GM12878 (cell line): Measurements from ENCODE around the gene SMIM12. TPM values are rescaled to one million over a fixed set of nuclear protein-coding genes. Genes with fewer than 3 reads are reported as not detected.

Source experiments
- BACH1 ChIP-seq: fragments of 450-650 bp; IDR thresholded peaks from 2 replicates; pipeline ENCODE4 v1.6.1; 2017; ENCODE audit warnings: mild to moderate bottlenecking, borderline replicate concordance
- BCL11A ChIP-seq: IDR thresholded peaks from 2 replicates; pipeline ENCODE4 v1.6.1; 2011; ENCODE audit warnings: low read depth, low read length
- HDAC2 ChIP-seq: fragments of 200-600 bp; sonication (generic); IDR thresholded peaks from 2 replicates; pipeline ENCODE4 v1.6.1; 2017
- HDAC6 ChIP-seq: fragments of 200-600 bp; sonication (generic); IDR thresholded peaks from one replicate; pipeline ENCODE4 v1.8.0; 2017; ENCODE audit warnings: antibody characterized with exemption; ENCODE audit not compliant: unreplicated experiment
- MTA2 ChIP-seq: fragments of 450-650 bp; IDR thresholded peaks from 2 replicates; pipeline ENCODE4 v1.6.1; 2016; ENCODE audit warnings: low read depth, mild to moderate bottlenecking, moderate library complexity
- PML ChIP-seq: IDR thresholded peaks from 2 replicates; pipeline ENCODE4 v1.6.1; 2012; ENCODE audit warnings: low read length, inconsistent platforms
- SMAD5 ChIP-seq: IDR thresholded peaks from 2 replicates; pipeline ENCODE4 v1.6.1; 2016; ENCODE audit warnings: antibody characterized with exemption, low read depth
- TCF12 ChIP-seq: IDR thresholded peaks from 2 replicates; pipeline ENCODE4 v1.6.1; 2011; ENCODE audit warnings: low read depth, mild to moderate bottlenecking, low read length
- ZNF207 ChIP-seq: fragments of 450-650 bp; IDR thresholded peaks from 2 replicates; pipeline ENCODE4 v1.6.1; 2014; ENCODE audit warnings: antibody characterized with exemption, mild to moderate bottlenecking, borderline replicate concordance
- ZNF24 ChIP-seq: fragments of 450-650 bp; IDR thresholded peaks from 2 replicates; pipeline ENCODE4 v1.6.1; 2017; ENCODE audit warnings: antibody characterized with exemption, mild to moderate bottlenecking
- polyA plus RNA-seq, 11 experiments: library from polyadenylated mRNA; depleted of rRNA in 4 of 11; unstranded in 6 of 11; stranded (reverse) in 5 of 11; fragments of >200 nt; fragmentation: Nextera tagmentation in 4 of 11; fragmentation: Illumina TruSeq in 1 of 11; extraction: Ambion mirVana in 4 of 11; extraction: Trizol in 1 of 11; gene quantifications; 1 replicate in 1 of 11; 2 replicates in 10 of 11; pipeline versions ENCODE4 v1.2.1 to v1.2.3, GENCODE V29; 2011 to 2016; ENCODE audit warnings: inconsistent platforms in 2 of 11, missing spikeins in 2 of 11, low read depth in 1 of 11
- total RNA-seq, 4 experiments: library from RNA; depleted of rRNA in 3 of 4; stranded (reverse); fragments of >200 nt in 3 of 4; fragmentation: Illumina TruSeq in 1 of 4; extraction: Trizol in 1 of 4; gene quantifications; 2 replicates each; pipeline versions ENCODE4 v1.2.1 to v1.2.3, GENCODE V29; 2013 to 2021
- TF ChIP-seq, protein P1 (sequence below): fragments of 450-650 bp; IDR thresholded peaks from 2 replicates; pipeline ENCODE4 v1.6.1; 2016; ENCODE audit warnings: mild to moderate bottlenecking, moderate library complexity, borderline replicate concordance
- TF ChIP-seq, protein P2 (sequence below): fragments of 450-650 bp; IDR thresholded peaks from 2 replicates; pipeline ENCODE4 v1.6.1; 2017; ENCODE audit warnings: mild to moderate bottlenecking, low read depth, inconsistent platforms; ENCODE audit not compliant: poor library complexity, severe bottlenecking
- TF ChIP-seq, protein P3 (sequence below): fragments of 450-650 bp; formaldehyde crosslinking; IDR thresholded peaks from 2 replicates; pipeline ENCODE4 v1.5.0; 2022; ENCODE audit warnings: mild to moderate bottlenecking, missing genetic modification characterization
- TF ChIP-seq, protein P4 (sequence below): IDR thresholded peaks from 2 replicates; pipeline ENCODE4 v1.6.1; 2012; ENCODE audit warnings: low read depth, low read length, improper control_type of control experiment
- TF ChIP-seq, protein P5 (sequence below): IDR thresholded peaks from 2 replicates; pipeline ENCODE4 v1.6.1; 2012; ENCODE audit warnings: mild to moderate bottlenecking, low read depth, low read length

SMIM12 gene
- total and polyA plus RNA-seq, 10 of the 15 experiments (the other 5 are each of a cell fraction or from before 2014, with no cell fraction given): 26.1 to 81.5 (median 44.1) TPM

DNA sequence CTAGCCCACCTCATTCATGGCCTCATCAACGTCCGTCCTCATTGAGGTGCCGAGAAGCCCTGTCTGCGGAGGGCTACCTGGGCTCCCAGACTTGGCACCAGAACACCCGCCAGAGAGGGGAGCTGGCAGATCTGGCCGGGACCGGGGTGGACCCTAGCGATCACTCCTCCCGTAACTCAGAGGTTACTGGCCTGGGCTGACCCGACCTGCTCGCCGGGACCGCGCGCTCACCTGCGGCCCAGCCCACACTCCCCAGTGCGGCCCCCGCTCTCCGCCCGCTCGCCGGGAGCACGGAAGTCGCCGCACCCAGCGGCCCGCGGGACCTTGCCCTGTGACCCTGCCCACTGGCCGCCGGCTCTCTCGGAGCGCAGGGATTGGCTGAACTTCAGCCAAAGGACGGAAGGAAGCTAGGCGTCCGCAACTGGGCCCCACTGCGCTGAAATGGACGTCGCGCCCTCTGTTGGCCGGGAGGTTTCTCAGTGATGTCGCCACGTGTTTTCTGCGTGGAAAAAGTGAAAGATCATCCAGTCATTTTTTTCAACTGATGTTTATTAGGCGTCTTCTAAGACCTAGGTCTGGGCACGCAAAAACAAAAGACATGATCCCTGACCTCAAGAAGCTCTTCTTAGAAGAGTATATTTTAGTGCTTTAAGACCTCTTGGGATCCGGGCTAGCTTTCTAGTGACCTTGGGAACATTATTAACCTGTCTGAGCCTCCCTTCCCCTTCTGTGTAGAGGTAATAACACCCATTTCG lies at the start of gene SMIM12 (continued):
- TF ChIP-seq, protein P1, sequence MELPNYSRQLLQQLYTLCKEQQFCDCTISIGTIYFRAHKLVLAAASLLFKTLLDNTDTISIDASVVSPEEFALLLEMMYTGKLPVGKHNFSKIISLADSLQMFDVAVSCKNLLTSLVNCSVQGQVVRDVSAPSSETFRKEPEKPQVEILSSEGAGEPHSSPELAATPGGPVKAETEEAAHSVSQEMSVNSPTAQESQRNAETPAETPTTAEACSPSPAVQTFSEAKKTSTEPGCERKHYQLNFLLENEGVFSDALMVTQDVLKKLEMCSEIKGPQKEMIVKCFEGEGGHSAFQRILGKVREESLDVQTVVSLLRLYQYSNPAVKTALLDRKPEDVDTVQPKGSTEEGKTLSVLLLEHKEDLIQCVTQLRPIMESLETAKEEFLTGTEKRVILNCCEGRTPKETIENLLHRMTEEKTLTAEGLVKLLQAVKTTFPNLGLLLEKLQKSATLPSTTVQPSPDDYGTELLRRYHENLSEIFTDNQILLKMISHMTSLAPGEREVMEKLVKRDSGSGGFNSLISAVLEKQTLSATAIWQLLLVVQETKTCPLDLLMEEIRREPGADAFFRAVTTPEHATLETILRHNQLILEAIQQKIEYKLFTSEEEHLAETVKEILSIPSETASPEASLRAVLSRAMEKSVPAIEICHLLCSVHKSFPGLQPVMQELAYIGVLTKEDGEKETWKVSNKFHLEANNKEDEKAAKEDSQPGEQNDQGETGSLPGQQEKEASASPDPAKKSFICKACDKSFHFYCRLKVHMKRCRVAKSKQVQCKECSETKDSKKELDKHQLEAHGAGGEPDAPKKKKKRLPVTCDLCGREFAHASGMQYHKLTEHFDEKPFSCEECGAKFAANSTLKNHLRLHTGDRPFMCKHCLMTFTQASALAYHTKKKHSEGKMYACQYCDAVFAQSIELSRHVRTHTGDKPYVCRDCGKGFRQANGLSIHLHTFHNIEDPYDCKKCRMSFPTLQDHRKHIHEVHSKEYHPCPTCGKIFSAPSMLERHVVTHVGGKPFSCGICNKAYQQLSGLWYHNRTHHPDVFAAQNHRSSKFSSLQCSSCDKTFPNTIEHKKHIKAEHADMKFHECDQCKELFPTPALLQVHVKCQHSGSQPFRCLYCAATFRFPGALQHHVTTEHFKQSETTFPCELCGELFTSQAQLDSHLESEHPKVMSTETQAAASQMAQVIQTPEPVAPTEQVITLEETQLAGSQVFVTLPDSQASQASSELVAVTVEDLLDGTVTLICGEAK: peak; percentile 87
- TF ChIP-seq BCL11A (no peak), BACH1 (peak; percentile 19; the same call in 1 of the 2 replicates), ZNF24 (peak; percentile 65), HDAC2 (no peak), SMAD5 (peak; percentile 79; the same call in 1 of the 2 replicates), HDAC6 (peak; percentile 58), TCF12 (peak; percentile 7; the same call in 1 of the 2 replicates), MTA2 (no peak), PML (peak; percentile 79), ZNF207 (peak; percentile 55; the same call in 1 of the 2 replicates)
- TF ChIP-seq, protein P2, sequence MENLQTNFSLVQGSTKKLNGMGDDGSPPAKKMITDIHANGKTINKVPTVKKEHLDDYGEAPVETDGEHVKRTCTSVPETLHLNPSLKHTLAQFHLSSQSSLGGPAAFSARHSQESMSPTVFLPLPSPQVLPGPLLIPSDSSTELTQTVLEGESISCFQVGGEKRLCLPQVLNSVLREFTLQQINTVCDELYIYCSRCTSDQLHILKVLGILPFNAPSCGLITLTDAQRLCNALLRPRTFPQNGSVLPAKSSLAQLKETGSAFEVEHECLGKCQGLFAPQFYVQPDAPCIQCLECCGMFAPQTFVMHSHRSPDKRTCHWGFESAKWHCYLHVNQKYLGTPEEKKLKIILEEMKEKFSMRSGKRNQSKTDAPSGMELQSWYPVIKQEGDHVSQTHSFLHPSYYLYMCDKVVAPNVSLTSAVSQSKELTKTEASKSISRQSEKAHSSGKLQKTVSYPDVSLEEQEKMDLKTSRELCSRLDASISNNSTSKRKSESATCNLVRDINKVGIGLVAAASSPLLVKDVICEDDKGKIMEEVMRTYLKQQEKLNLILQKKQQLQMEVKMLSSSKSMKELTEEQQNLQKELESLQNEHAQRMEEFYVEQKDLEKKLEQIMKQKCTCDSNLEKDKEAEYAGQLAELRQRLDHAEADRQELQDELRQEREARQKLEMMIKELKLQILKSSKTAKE: peak; percentile 22
- TF ChIP-seq, protein P3, sequence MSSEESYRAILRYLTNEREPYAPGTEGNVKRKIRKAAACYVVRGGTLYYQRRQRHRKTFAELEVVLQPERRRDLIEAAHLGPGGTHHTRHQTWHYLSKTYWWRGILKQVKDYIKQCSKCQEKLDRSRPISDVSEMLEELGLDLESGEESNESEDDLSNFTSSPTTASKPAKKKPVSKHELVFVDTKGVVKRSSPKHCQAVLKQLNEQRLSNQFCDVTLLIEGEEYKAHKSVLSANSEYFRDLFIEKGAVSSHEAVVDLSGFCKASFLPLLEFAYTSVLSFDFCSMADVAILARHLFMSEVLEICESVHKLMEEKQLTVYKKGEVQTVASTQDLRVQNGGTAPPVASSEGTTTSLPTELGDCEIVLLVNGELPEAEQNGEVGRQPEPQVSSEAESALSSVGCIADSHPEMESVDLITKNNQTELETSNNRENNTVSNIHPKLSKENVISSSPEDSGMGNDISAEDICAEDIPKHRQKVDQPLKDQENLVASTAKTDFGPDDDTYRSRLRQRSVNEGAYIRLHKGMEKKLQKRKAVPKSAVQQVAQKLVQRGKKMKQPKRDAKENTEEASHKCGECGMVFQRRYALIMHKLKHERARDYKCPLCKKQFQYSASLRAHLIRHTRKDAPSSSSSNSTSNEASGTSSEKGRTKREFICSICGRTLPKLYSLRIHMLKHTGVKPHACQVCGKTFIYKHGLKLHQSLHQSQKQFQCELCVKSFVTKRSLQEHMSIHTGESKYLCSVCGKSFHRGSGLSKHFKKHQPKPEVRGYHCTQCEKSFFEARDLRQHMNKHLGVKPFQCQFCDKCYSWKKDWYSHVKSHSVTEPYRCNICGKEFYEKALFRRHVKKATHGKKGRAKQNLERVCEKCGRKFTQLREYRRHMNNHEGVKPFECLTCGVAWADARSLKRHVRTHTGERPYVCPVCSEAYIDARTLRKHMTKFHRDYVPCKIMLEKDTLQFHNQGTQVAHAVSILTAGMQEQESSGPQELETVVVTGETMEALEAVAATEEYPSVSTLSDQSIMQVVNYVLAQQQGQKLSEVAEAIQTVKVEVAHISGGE (CRISPR knock-in tag): no peak
- TF ChIP-seq, protein P4, sequence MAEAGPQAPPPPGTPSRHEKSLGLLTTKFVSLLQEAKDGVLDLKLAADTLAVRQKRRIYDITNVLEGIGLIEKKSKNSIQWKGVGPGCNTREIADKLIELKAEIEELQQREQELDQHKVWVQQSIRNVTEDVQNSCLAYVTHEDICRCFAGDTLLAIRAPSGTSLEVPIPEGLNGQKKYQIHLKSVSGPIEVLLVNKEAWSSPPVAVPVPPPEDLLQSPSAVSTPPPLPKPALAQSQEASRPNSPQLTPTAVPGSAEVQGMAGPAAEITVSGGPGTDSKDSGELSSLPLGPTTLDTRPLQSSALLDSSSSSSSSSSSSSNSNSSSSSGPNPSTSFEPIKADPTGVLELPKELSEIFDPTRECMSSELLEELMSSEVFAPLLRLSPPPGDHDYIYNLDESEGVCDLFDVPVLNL: no peak
- TF ChIP-seq, protein P5, sequence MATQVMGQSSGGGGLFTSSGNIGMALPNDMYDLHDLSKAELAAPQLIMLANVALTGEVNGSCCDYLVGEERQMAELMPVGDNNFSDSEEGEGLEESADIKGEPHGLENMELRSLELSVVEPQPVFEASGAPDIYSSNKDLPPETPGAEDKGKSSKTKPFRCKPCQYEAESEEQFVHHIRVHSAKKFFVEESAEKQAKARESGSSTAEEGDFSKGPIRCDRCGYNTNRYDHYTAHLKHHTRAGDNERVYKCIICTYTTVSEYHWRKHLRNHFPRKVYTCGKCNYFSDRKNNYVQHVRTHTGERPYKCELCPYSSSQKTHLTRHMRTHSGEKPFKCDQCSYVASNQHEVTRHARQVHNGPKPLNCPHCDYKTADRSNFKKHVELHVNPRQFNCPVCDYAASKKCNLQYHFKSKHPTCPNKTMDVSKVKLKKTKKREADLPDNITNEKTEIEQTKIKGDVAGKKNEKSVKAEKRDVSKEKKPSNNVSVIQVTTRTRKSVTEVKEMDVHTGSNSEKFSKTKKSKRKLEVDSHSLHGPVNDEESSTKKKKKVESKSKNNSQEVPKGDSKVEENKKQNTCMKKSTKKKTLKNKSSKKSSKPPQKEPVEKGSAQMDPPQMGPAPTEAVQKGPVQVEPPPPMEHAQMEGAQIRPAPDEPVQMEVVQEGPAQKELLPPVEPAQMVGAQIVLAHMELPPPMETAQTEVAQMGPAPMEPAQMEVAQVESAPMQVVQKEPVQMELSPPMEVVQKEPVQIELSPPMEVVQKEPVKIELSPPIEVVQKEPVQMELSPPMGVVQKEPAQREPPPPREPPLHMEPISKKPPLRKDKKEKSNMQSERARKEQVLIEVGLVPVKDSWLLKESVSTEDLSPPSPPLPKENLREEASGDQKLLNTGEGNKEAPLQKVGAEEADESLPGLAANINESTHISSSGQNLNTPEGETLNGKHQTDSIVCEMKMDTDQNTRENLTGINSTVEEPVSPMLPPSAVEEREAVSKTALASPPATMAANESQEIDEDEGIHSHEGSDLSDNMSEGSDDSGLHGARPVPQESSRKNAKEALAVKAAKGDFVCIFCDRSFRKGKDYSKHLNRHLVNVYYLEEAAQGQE: no peak
